Astrocyte (in vitro differentiated cells and primary cell): Measurements from ENCODE around the gene UQCRH. TPM values are rescaled to one million over a fixed set of nuclear protein-coding genes. Genes with fewer than 3 reads are reported as not detected.
"Not testable (repeated sequence)": the region's sequence is repeated elsewhere in the genome, so short reads cannot be mapped to it uniquely, and the experiment has no call there.

Experiments used
- DNase-seq: peaks from one replicate; pipeline ENCODE4 v3.0.0-alpha.2; 2010; ENCODE audit warnings: low read depth
- FAIRE-seq: peaks from 2 replicates; lab custom pipeline; 2011; peaks lifted over from hg19 to GRCh38; lab: Jason Lieb, UNC
- H2AFZ ChIP-seq: 2 replicates; pipeline ENCODE4 v1.6.0; 2012; ENCODE audit warnings: low read depth, low read length, inconsistent platforms
- H3K27ac ChIP-seq: 2 replicates; pipeline ENCODE4 v1.5.1; 2011; ENCODE audit warnings: low read depth, low read length, inconsistent platforms
- H3K27me3 ChIP-seq: 2 replicates; pipeline ENCODE4 v1.6.0; 2011; ENCODE audit warnings: low read length, inconsistent platforms; ENCODE audit not compliant: insufficient read depth
- H3K36me3 ChIP-seq: 2 replicates; pipeline ENCODE4 v1.5.1; 2011; ENCODE audit warnings: low read length, inconsistent platforms; ENCODE audit not compliant: insufficient read depth
- H3K4me1 ChIP-seq: 2 replicates; pipeline ENCODE4 v1.5.1; 2011; ENCODE audit warnings: low read length, inconsistent platforms; ENCODE audit not compliant: insufficient read depth
- H3K4me2 ChIP-seq: 2 replicates; pipeline ENCODE4 v1.6.0; 2012; ENCODE audit warnings: low read length, inconsistent platforms
- H3K4me3 ChIP-seq: 2 replicates; pipeline ENCODE4 v1.5.1; 2011; ENCODE audit warnings: low read depth, mild to moderate bottlenecking, low read length, inconsistent platforms; ENCODE audit not compliant: insufficient read depth
- H3K79me2 ChIP-seq: 2 replicates; pipeline ENCODE4 v1.6.0; 2012; ENCODE audit warnings: mild to moderate bottlenecking, low read length, inconsistent platforms; ENCODE audit not compliant: insufficient read depth
- H3K9ac ChIP-seq: 2 replicates; pipeline ENCODE4 v1.6.0; 2012; ENCODE audit warnings: mild to moderate bottlenecking, low read length, inconsistent platforms
- H3K9me3 ChIP-seq: 2 replicates; pipeline ENCODE4 v1.5.1; 2012; ENCODE audit warnings: low read depth, mild to moderate bottlenecking, low read length, inconsistent platforms; ENCODE audit not compliant: insufficient read depth
- H4K20me1 ChIP-seq: 2 replicates; pipeline ENCODE4 v1.6.0; 2012; ENCODE audit warnings: low read length, inconsistent platforms; ENCODE audit not compliant: insufficient read depth
- H3K27ac Mint-ChIP-seq: one replicate; pipeline ENCODE4 v1.8.0; 2021; ENCODE audit warnings: mild to moderate bottlenecking, mixed read lengths; ENCODE audit not compliant: unreplicated experiment
- H3K27me3 Mint-ChIP-seq: one replicate; pipeline ENCODE4 v1.8.0; 2021; ENCODE audit warnings: low read depth, mixed read lengths; ENCODE audit not compliant: unreplicated experiment
- H3K36me3 Mint-ChIP-seq: one replicate; pipeline ENCODE4 v1.8.0; 2021; ENCODE audit warnings: low read depth, mixed read lengths; ENCODE audit not compliant: unreplicated experiment
- H3K4me1 Mint-ChIP-seq: one replicate; pipeline ENCODE4 v1.8.0; 2021; ENCODE audit warnings: low read depth, mixed read lengths; ENCODE audit not compliant: unreplicated experiment
- H3K4me3 Mint-ChIP-seq: one replicate; pipeline ENCODE4 v1.8.0; 2021; ENCODE audit warnings: mild to moderate bottlenecking, moderate library complexity, mixed read lengths; ENCODE audit not compliant: unreplicated experiment
- H3K9me3 Mint-ChIP-seq: one replicate; pipeline ENCODE4 v1.8.0; 2021; ENCODE audit warnings: mild to moderate bottlenecking, mixed read lengths; ENCODE audit not compliant: unreplicated experiment
- EZH2 ChIP-seq: IDR thresholded peaks from 2 replicates; pipeline ENCODE4 v1.6.1; 2012; ENCODE audit warnings: mild to moderate bottlenecking, low read length, inconsistent platforms; ENCODE audit not compliant: insufficient read depth
- total RNA-seq: library from RNA; stranded (reverse); gene quantifications from 2 replicates; pipeline ENCODE4 v1.2.1, GENCODE V29; 2021
- TF ChIP-seq, protein P1 (sequence below): IDR thresholded peaks from 2 replicates; pipeline ENCODE4 v1.5.1; 2011; ENCODE audit warnings: low read depth, mild to moderate bottlenecking, inconsistent platforms, low read length, moderate library complexity; ENCODE audit not compliant: insufficient read depth

UQCRH gene
- total RNA-seq, 1 donor from 2014 or later: 337 TPM

DNA sequence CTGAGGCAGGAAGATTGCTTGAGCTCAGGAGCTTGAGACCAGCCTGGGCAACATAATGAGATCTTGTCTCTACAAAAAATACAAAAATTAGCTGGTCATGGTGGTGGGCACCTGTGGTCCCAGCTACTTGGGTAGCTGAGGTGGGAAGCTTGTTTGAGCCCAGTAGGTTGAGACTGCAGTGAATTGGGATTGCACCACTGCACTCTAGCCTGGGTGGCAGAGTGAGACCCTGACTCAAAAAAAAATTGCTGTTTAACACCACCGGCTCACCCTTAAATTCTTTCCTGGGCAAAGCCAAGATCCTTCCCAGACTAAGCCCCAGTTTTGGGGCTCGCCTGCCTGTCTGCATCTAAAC lies 30.5 kb downstream of the UQCRH start:
- H3K9me3 Mint-ChIP-seq: no peaks in the 10 kb centered on the region
- no peak overlapping the region for H3K4me3 ChIP-seq

DNA sequence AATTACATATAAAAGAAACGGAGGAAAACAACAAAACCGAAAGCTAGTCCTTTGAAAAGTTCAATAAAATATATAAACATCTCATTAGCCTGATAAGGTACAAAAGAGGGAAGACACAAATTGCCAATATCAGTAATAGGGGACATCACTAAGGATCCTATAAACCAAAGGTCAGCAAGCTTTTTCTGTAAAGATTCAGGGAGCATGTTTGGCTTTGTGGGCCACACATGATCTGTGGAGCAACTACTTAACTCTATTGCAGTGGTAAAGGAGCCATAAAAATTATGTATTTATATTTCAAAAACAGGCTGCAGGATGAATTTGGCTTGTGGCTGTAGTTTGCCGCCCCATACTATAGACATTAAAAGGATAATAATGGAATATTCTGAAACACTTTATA lies 31.6 kb downstream of the UQCRH start:
- H3K9ac ChIP-seq: no peak overlapping the region
- Mint-ChIP-seq H3K27me3 (no peaks in the 10 kb centered on the region), H3K4me1 (no peaks in the 10 kb centered on the region), H3K36me3 (no peaks in the 10 kb centered on the region), H3K27ac (no peak overlapping the region), H3K4me3 (no peak overlapping the region), H3K9me3 (no peaks in the 10 kb centered on the region)
- H3K79me2 ChIP-seq: no peaks in the 10 kb centered on the region
- TF ChIP-seq, protein P1, sequence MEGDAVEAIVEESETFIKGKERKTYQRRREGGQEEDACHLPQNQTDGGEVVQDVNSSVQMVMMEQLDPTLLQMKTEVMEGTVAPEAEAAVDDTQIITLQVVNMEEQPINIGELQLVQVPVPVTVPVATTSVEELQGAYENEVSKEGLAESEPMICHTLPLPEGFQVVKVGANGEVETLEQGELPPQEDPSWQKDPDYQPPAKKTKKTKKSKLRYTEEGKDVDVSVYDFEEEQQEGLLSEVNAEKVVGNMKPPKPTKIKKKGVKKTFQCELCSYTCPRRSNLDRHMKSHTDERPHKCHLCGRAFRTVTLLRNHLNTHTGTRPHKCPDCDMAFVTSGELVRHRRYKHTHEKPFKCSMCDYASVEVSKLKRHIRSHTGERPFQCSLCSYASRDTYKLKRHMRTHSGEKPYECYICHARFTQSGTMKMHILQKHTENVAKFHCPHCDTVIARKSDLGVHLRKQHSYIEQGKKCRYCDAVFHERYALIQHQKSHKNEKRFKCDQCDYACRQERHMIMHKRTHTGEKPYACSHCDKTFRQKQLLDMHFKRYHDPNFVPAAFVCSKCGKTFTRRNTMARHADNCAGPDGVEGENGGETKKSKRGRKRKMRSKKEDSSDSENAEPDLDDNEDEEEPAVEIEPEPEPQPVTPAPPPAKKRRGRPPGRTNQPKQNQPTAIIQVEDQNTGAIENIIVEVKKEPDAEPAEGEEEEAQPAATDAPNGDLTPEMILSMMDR: no peak
- no peak for TF ChIP-seq EZH2
- no peak overlapping the region for H3K4me3 ChIP-seq
- H3K4me2 ChIP-seq: no peak overlapping the region
- no peaks in the 10 kb centered on the region for H4K20me1 ChIP-seq
- no peaks in the 10 kb centered on the region for H3K9me3 ChIP-seq
- H2AFZ ChIP-seq: no peak overlapping the region
- no peaks in the 10 kb centered on the region for H3K36me3 ChIP-seq
- H3K27ac ChIP-seq: no peak overlapping the region
- DNase-seq: no peak
- FAIRE-seq: no peak
- H3K27me3 ChIP-seq: no peaks in the 10 kb centered on the region
- H3K4me1 ChIP-seq: peaks cover 6% of the 10 kb centered on the region

More for the DNA sequence above, 30.5 kb downstream of the UQCRH start:
- Mint-ChIP-seq H3K36me3 (no peaks in the 10 kb centered on the region), H3K4me3 (no peak overlapping the region), H3K27me3 (no peaks in the 10 kb centered on the region), H3K4me1 (peaks cover 3% of the 10 kb centered on the region), H3K27ac (no peak overlapping the region)
- H3K4me1 ChIP-seq: no peaks in the 10 kb centered on the region
- no peaks in the 10 kb centered on the region for H4K20me1 ChIP-seq
- H3K27ac ChIP-seq: no peak overlapping the region
- no peak overlapping the region for H3K4me2 ChIP-seq
- no peak for TF ChIP-seq EZH2
- TF ChIP-seq, protein P1: no peak
- DNase-seq (no peak), FAIRE-seq (no peak)
- no peaks in the 10 kb centered on the region for H3K9me3 ChIP-seq
- H3K36me3 ChIP-seq: no peaks in the 10 kb centered on the region
- H3K79me2 ChIP-seq: no peaks in the 10 kb centered on the region
- no peak overlapping the region for H3K9ac ChIP-seq
- H3K27me3 ChIP-seq: no peaks in the 10 kb centered on the region
- no peak overlapping the region for H2AFZ ChIP-seq

DNA sequence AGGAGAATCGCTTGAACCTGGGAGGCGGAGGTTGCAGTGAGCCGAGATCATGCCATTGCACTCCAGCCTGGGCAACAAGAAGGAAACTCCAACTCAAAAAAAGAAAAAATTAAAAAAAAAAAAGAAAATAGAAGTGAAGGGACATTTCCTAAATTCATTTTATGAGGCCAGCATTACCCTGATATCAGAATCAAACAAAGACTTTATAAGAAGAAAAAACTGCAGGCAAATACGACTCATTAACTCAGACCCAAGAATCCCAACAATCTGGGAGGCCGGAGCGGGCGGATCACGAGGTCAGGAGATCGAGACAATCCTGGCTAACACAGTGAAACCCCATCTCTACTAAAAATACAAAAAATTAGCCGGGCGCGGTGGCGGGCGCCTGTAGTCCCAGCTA lies 33.9 kb downstream of the UQCRH start:
- not testable (repeated sequence) for H3K27ac ChIP-seq, H3K36me3 Mint-ChIP-seq, H2AFZ ChIP-seq, H3K4me3 Mint-ChIP-seq, DNase-seq, H3K36me3 ChIP-seq, H3K9me3 ChIP-seq, H3K9me3 Mint-ChIP-seq, H3K4me2 ChIP-seq, FAIRE-seq, H3K27me3 Mint-ChIP-seq, H3K27ac Mint-ChIP-seq, H3K27me3 ChIP-seq, H3K9ac ChIP-seq, H3K4me3 ChIP-seq
- Histone ChIP-seq H4K20me1 (peaks cover 13% of the 10 kb centered on the region), H3K4me1 (peaks cover 21% of the 10 kb centered on the region), H3K79me2 (peaks cover 18% of the 10 kb centered on the region)
- peaks cover 11% of the 10 kb centered on the region for H3K4me1 Mint-ChIP-seq
